Measurements from ENCODE around the gene LRP8.

DNA sequence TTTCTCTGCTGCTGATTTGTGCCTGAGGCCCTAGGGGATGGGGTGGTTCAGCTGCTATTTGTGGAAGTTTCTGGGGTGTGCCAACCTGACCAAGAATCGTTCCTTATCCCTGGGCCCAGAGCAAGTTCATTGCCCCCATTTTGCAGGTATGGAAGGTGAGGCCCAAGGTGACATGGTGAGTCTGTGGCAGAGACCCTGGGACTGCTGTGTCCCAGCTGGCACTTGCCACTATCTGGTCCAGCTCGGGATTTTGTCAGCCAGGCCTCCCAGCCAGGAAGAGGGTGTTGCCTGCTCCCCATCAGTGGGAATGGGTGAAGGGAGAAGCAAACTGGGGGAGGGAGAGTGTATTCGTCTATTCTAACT lies 18.9 kb upstream of the LRP8 start:
- TF ChIP-seq EZH2 (IDR thresholded peaks at IDR 0.05; ENCODE audit: low read length): no peak
- TF ChIP-seq, protein P1, sequence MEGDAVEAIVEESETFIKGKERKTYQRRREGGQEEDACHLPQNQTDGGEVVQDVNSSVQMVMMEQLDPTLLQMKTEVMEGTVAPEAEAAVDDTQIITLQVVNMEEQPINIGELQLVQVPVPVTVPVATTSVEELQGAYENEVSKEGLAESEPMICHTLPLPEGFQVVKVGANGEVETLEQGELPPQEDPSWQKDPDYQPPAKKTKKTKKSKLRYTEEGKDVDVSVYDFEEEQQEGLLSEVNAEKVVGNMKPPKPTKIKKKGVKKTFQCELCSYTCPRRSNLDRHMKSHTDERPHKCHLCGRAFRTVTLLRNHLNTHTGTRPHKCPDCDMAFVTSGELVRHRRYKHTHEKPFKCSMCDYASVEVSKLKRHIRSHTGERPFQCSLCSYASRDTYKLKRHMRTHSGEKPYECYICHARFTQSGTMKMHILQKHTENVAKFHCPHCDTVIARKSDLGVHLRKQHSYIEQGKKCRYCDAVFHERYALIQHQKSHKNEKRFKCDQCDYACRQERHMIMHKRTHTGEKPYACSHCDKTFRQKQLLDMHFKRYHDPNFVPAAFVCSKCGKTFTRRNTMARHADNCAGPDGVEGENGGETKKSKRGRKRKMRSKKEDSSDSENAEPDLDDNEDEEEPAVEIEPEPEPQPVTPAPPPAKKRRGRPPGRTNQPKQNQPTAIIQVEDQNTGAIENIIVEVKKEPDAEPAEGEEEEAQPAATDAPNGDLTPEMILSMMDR (optimal IDR thresholded peaks at IDR 0.05 in 1 of 3, IDR thresholded peaks at IDR 0.05 in 1 of 3, conservative IDR thresholded peaks at IDR 0.05 in 1 of 3; ENCODE audit: extremely low read depth in 1 of 3, insufficient read depth in 2 of 3, low read length in 3 of 3): no peak
